Neural progenitor cell (in vitro differentiated cells): Measurements from ENCODE around the gene CELA3A. TPM values are rescaled to one million over a fixed set of nuclear protein-coding genes. Genes with fewer than 3 reads are reported as not detected.

Experiments
- DNase-seq: peaks from one replicate; pipeline ENCODE4 v3.0.0-alpha.2; 2016; ENCODE audit warnings: low spot score
- H2AFZ ChIP-seq: fragments of 200-600 bp; sonication (generic); replicated peaks from 2 replicates; pipeline ENCODE4 v1.6.1; 2016; ENCODE audit warnings: antibody characterized with exemption
- H3F3A ChIP-seq: fragments of 200-600 bp; sonication (generic); 2 replicates; pipeline ENCODE4 v1.6.1; 2016; ENCODE audit warnings: antibody characterized with exemption, low read depth
- H3K27ac ChIP-seq: fragments of 200-600 bp; sonication (generic); 2 replicates; pipeline ENCODE4 v1.5.1; 2016; ENCODE audit warnings: mild to moderate bottlenecking
- H3K27me3 ChIP-seq: fragments of 200-600 bp; sonication (generic); 2 replicates; pipeline ENCODE4 v1.6.1; 2016; ENCODE audit warnings: mild to moderate bottlenecking, moderate library complexity
- H3K36me3 ChIP-seq: fragments of 200-600 bp; sonication (generic); 2 replicates; pipeline ENCODE4 v1.5.1; 2016
- H3K4me1 ChIP-seq: fragments of 200-600 bp; sonication (generic); 2 replicates; pipeline ENCODE4 v1.6.1; 2016; ENCODE audit warnings: mixed run types
- H3K4me2 ChIP-seq: fragments of 200-600 bp; sonication (generic); 2 replicates; pipeline ENCODE4 v1.6.1; 2016
- H3K4me3 ChIP-seq: fragments of 200-600 bp; sonication (generic); 2 replicates; pipeline ENCODE4 v1.5.1; 2016
- H3K79me2 ChIP-seq: fragments of 200-600 bp; sonication (generic); 2 replicates; pipeline ENCODE4 v1.6.1; 2016; ENCODE audit warnings: low read depth
- H3K9ac ChIP-seq: fragments of 200-600 bp; sonication (generic); 2 replicates; pipeline ENCODE4 v1.6.1; 2016
- H3K9me3 ChIP-seq: fragments of 200-600 bp; sonication (generic); 2 replicates; pipeline ENCODE4 v1.5.1; 2016; ENCODE audit warnings: low read depth
- H4K20me1 ChIP-seq: fragments of 200-600 bp; sonication (generic); 2 replicates; pipeline ENCODE4 v1.6.1; 2016; ENCODE audit warnings: low read depth
- H3K27ac Mint-ChIP-seq: 3 replicates; pipeline ENCODE4 v1.8.0; 2021; ENCODE audit warnings: mixed read lengths
- H3K27me3 Mint-ChIP-seq: 2 replicates; pipeline ENCODE4 v1.8.0; 2022; ENCODE audit warnings: low read depth, mild to moderate bottlenecking, inconsistent platforms, moderate library complexity, mixed read lengths; ENCODE audit not compliant: insufficient read depth
- H3K36me3 Mint-ChIP-seq: 3 replicates; pipeline ENCODE4 v1.8.0; 2021; ENCODE audit warnings: mixed read lengths
- H3K4me1 Mint-ChIP-seq: 3 replicates; pipeline ENCODE4 v1.8.0; 2021; ENCODE audit warnings: mixed read lengths
- H3K4me3 Mint-ChIP-seq: 3 replicates; pipeline ENCODE4 v1.8.0; 2021; ENCODE audit warnings: mild to moderate bottlenecking, moderate library complexity, mixed read lengths
- H3K9me3 Mint-ChIP-seq: 3 replicates; pipeline ENCODE4 v1.8.0; 2020; ENCODE audit warnings: mixed read lengths
- EZH2 ChIP-seq: fragments of 200-600 bp; sonication (generic); IDR thresholded peaks from 2 replicates; pipeline ENCODE4 v1.6.1; 2017; ENCODE audit warnings: antibody characterized with exemption, mild to moderate bottlenecking, moderate library complexity
- EZH2phosphoT487 ChIP-seq: fragments of 200-600 bp; sonication (generic); IDR thresholded peaks from 2 replicates; pipeline ENCODE4 v1.6.1; 2017; ENCODE audit warnings: antibody characterized with exemption
- total RNA-seq: library from RNA; depleted of rRNA; stranded (reverse); fragments of >200 nt; gene quantifications from 2 replicates; pipeline ENCODE4 v1.2.3, GENCODE V29; 2015; ENCODE audit warnings: low replicate concordance
- TF ChIP-seq, protein P1 (sequence below): fragments of 200-600 bp; sonication (generic); IDR thresholded peaks from 2 replicates; pipeline ENCODE4 v1.5.1; 2017; ENCODE audit warnings: antibody characterized with exemption, mild to moderate bottlenecking

CELA3A gene
- total RNA-seq, 1 donor from 2014 or later = not detected

DNA sequence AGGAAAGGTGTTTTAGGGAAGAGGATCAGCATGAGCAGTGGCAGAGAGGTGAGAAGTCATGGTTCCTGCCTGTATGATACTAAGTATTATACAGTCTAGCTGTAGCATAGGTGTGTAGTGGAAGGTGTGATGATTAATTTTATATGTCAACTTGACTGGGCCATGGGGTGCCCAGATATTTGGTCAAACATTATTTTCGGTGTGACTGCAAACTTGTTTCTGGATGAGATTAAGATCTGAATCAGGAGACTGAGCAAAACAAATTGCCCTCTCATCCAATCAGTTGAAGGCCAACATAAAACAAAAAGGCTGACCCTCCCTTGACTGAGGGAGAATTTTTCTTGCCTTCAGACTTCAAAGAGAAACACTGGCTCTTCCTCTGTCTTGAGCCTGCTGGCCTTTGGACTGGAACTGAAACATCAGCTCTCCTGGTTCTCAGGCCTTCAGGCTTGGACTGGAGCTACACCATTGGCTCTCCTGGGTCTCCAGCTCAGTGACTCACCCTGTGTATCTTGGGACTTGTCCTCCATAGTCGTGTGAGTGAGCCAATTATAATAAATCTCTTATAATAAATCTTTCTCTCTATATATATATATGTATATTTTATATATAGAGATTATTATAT lies 44.3 kb downstream of the CELA3A start:
- no peaks in the 10 kb centered on the region for H3K9me3 Mint-ChIP-seq
- no peak overlapping the region for H3K4me3 Mint-ChIP-seq
- DNase-seq = no peak
- Histone ChIP-seq H3K79me2 (no peaks in the 10 kb centered on the region), H3K36me3 (no peaks in the 10 kb centered on the region), H3K9ac (no peak overlapping the region), H3K27me3 (no peaks in the 10 kb centered on the region), H3K9me3 (no peaks in the 10 kb centered on the region), H3K4me3 (no peak overlapping the region), H3K4me2 (no peak overlapping the region), H4K20me1 (no peaks in the 10 kb centered on the region), H3K27ac (no peak overlapping the region), H3K4me1 (no peaks in the 10 kb centered on the region), H3F3A (no peaks in the 10 kb centered on the region), H2AFZ (no peak overlapping the region)
- peaks cover 9% of the 10 kb centered on the region for H3K27me3 Mint-ChIP-seq
- no peak for TF ChIP-seq EZH2
- no peak for TF ChIP-seq EZH2phosphoT487
- TF ChIP-seq, protein P1, sequence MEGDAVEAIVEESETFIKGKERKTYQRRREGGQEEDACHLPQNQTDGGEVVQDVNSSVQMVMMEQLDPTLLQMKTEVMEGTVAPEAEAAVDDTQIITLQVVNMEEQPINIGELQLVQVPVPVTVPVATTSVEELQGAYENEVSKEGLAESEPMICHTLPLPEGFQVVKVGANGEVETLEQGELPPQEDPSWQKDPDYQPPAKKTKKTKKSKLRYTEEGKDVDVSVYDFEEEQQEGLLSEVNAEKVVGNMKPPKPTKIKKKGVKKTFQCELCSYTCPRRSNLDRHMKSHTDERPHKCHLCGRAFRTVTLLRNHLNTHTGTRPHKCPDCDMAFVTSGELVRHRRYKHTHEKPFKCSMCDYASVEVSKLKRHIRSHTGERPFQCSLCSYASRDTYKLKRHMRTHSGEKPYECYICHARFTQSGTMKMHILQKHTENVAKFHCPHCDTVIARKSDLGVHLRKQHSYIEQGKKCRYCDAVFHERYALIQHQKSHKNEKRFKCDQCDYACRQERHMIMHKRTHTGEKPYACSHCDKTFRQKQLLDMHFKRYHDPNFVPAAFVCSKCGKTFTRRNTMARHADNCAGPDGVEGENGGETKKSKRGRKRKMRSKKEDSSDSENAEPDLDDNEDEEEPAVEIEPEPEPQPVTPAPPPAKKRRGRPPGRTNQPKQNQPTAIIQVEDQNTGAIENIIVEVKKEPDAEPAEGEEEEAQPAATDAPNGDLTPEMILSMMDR = no peak
- no peaks in the 10 kb centered on the region for H3K36me3 Mint-ChIP-seq
- H3K4me1 Mint-ChIP-seq = peaks cover 5% of the 10 kb centered on the region
- H3K27ac Mint-ChIP-seq = no peak overlapping the region

DNA sequence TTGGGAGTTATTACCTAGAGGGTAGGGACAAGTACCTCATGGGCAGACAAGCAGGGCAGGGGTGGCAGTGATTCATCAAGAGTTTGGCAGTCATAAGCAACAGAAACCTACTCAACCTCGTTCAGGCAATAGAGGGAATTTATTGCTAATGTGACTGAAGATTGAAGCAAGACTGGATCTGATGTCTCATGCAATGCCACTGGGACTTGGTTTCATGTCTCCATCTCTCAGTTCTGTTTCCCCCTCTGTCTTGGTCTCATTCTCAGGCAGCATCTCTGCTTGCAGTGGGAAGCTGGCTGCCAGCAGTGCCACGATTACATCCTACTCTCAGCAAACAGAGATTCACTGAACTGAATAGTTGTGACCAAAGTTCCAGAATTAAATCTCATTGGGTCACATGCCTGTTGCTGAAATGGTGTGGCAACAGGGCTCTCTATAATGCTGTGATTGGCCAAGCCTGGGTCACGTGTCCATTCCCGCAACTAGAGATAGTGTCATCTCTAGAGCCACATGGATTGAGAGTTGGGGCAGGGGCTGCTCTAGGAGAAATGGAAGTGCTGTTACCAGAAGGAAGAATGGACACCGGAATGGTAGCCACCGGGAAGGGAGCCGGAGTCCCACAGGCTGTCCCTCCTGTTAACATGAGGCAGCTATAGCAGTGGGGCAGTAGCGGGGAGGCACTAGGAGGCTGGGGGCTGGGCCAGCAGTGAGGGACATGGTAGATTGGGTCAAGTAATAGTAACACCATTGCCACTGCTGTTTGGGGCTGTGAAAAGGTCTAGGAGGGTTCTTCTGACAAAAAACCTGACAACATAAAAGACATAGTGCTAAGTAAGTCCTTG lies 47.1 kb downstream of the CELA3A start:
- H3K4me2 ChIP-seq = no peak overlapping the region
- H3K27ac Mint-ChIP-seq = no peak overlapping the region
- H3K36me3 Mint-ChIP-seq = no peaks in the 10 kb centered on the region
- no peak overlapping the region for H3K4me3 Mint-ChIP-seq
- H3K9me3 ChIP-seq = no peaks in the 10 kb centered on the region
- no peak overlapping the region for H3K27ac ChIP-seq
- no peaks in the 10 kb centered on the region for H3K27me3 ChIP-seq
- H3K9me3 Mint-ChIP-seq = no peaks in the 10 kb centered on the region
- peaks cover 3% of the 10 kb centered on the region for H3K79me2 ChIP-seq
- H4K20me1 ChIP-seq = peaks cover 3% of the 10 kb centered on the region
- H3K27me3 Mint-ChIP-seq = peaks cover 12% of the 10 kb centered on the region
- H3K9ac ChIP-seq = no peak overlapping the region
- peaks cover 10% of the 10 kb centered on the region for H3F3A ChIP-seq
- peaks cover 7% of the 10 kb centered on the region for H3K4me1 Mint-ChIP-seq
- no peak for DNase-seq
- TF ChIP-seq EZH2 = no peak
- no peak for TF ChIP-seq EZH2phosphoT487
- TF ChIP-seq, protein P1 = no peak
- H3K4me1 ChIP-seq = no peaks in the 10 kb centered on the region
- no peaks in the 10 kb centered on the region for H3K36me3 ChIP-seq
- H2AFZ ChIP-seq = peak overlapping the region; percentile 65
- H3K4me3 ChIP-seq = no peak overlapping the region

DNA sequence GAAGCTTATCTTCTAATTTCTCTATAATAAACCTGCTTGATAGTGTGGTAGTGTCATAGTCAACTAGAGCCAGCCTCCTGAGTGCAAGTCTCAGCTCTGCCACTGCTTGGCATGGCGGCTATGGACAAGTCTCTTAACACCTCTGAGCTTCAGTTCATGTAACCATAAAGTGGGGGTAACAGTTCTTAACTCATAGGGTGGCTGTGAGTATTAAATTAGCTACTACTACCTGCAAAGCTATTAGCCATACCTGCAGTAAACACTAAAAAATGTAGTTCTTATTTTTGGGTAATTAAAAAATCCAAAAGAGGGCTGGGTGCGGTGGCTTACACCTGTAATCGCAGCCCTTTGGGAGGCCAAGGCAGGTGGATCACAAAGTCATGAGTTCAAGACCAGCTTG lies 48.9 kb downstream of the CELA3A start:
- H3K79me2 ChIP-seq = peaks cover 20% of the 10 kb centered on the region
- Mint-ChIP-seq H3K27ac (no peak overlapping the region), H3K27me3 (peaks cover 12% of the 10 kb centered on the region), H3K9me3 (no peaks in the 10 kb centered on the region), H3K36me3 (peaks cover 3% of the 10 kb centered on the region), H3K4me3 (peak overlapping the region; percentile 31), H3K4me1 (peaks cover 19% of the 10 kb centered on the region)
- H2AFZ ChIP-seq = no peak overlapping the region
- no peaks in the 10 kb centered on the region for H3K36me3 ChIP-seq
- H3K4me3 ChIP-seq = no peak overlapping the region
- H3K27me3 ChIP-seq = no peaks in the 10 kb centered on the region
- no peak overlapping the region for H3K9ac ChIP-seq
- no peak for DNase-seq
- no peak overlapping the region for H3K27ac ChIP-seq
- no peak overlapping the region for H3K4me2 ChIP-seq
- H3K9me3 ChIP-seq = no peaks in the 10 kb centered on the region
- peaks cover 20% of the 10 kb centered on the region for H3F3A ChIP-seq
- peaks cover 17% of the 10 kb centered on the region for H4K20me1 ChIP-seq
- no peak for TF ChIP-seq EZH2phosphoT487
- TF ChIP-seq, protein P1 = no peak
- no peak for TF ChIP-seq EZH2
- H3K4me1 ChIP-seq = no peaks in the 10 kb centered on the region
